PC-3 (cell line): ENCODE measurements around the gene ELOA.

Experiments used
- EZH2 ChIP-seq: fragments of 300-600 bp; sonication (generic); IDR thresholded peaks from one replicate; pipeline ENCODE4 v1.6.1; 2017; ENCODE audit warnings: antibody characterized with exemption, mild to moderate bottlenecking, low read length; ENCODE audit not compliant: unreplicated experiment
- TF ChIP-seq, protein P1 (sequence below): fragments of 300-600 bp; sonication (generic); conservative IDR thresholded peaks from 2 replicates; pipeline ENCODE4 v1.5.1; 2017; ENCODE audit warnings: antibody characterized with exemption, low read depth, mild to moderate bottlenecking, low read length

DNA sequence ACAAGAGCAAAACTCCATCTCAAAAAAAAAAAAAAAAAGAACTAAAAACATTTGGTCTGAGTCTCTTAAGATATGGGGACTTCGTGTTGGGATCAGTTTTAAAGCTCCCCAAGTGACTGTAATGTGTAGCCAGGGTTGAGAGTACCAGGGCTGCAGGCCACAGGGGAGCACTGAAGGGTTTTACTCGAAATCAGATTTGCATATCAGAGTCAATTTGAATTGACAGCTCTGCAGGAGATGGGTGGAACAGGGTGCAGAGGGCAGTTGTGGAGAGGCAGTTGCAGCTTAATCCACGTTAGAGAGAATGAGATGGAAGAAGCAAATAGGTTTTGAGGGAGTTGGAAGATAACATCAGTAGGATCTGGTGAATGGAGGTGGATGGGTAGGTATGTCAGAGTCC, 20.6 kb upstream of the ELOA start:
- TF ChIP-seq, protein P1, sequence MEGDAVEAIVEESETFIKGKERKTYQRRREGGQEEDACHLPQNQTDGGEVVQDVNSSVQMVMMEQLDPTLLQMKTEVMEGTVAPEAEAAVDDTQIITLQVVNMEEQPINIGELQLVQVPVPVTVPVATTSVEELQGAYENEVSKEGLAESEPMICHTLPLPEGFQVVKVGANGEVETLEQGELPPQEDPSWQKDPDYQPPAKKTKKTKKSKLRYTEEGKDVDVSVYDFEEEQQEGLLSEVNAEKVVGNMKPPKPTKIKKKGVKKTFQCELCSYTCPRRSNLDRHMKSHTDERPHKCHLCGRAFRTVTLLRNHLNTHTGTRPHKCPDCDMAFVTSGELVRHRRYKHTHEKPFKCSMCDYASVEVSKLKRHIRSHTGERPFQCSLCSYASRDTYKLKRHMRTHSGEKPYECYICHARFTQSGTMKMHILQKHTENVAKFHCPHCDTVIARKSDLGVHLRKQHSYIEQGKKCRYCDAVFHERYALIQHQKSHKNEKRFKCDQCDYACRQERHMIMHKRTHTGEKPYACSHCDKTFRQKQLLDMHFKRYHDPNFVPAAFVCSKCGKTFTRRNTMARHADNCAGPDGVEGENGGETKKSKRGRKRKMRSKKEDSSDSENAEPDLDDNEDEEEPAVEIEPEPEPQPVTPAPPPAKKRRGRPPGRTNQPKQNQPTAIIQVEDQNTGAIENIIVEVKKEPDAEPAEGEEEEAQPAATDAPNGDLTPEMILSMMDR = no peak
- no peak for TF ChIP-seq EZH2
